Measurements from ENCODE around the gene SYNGR1. TPM values are rescaled to one million over a fixed set of nuclear protein-coding genes. Genes with fewer than 3 reads are reported as not detected.

The SYNGR1 gene
- total RNA-seq, 1 donor from 2014 or later = 4.7 TPM

GRCh38 chr22:39423976-39424375, 74.2 kb downstream of the SYNGR1 start:
- no peak for TF ChIP-seq CTCF (conservative IDR thresholded peaks at IDR 0.05; ENCODE audit: low read depth, low read length)
- DNase-seq (ENCODE audit: low read depth) = no peak
- no peak overlapping the region for H3K4me3 ChIP-seq (ENCODE audit: low read depth, low read length)

GRCh38 chr22:39426380-39427043, 76.7 kb downstream of the SYNGR1 start:
- TF ChIP-seq CTCF (conservative IDR thresholded peaks at IDR 0.05; ENCODE audit: low read depth, low read length) = no peak
- DNase-seq (ENCODE audit: low read depth) = no peak

GRCh38 chr22:39427751-39428596, 78.2 kb downstream of the SYNGR1 start:
- DNase-seq (ENCODE audit: low read depth) = no peak
- no peak for TF ChIP-seq CTCF (conservative IDR thresholded peaks at IDR 0.05; ENCODE audit: low read depth, low read length)

More at GRCh38 chr22:39426380-39427043, 76.7 kb downstream of the SYNGR1 start:
- no peak overlapping the region for H3K4me3 ChIP-seq (ENCODE audit: low read depth, low read length)

GRCh38 chr22:39428597-39429071, 78.8 kb downstream of the SYNGR1 start:
- TF ChIP-seq CTCF (conservative IDR thresholded peaks at IDR 0.05; ENCODE audit: low read depth, low read length) = no peak
- no peak for DNase-seq (ENCODE audit: low read depth)
- H3K4me3 ChIP-seq (ENCODE audit: low read depth, low read length) = no peak overlapping the region

More at GRCh38 chr22:39427751-39428596, 78.2 kb downstream of the SYNGR1 start:
- H3K4me3 ChIP-seq (ENCODE audit: low read depth, low read length) = no peak overlapping the region

GRCh38 chr22:39429186-39429585, 79.4 kb downstream of the SYNGR1 start:
- TF ChIP-seq CTCF (conservative IDR thresholded peaks at IDR 0.05; ENCODE audit: low read depth, low read length) = no peak
- DNase-seq (ENCODE audit: low read depth) = no peak
- H3K4me3 ChIP-seq (ENCODE audit: low read depth, low read length) = no peak overlapping the region

- H3K4me3 ChIP-seq (ENCODE audit: low read depth, low read length) = no peak overlapping the region
- DNase-seq (ENCODE audit: low read depth) = no peak
- no peak for TF ChIP-seq CTCF (conservative IDR thresholded peaks at IDR 0.05; ENCODE audit: low read depth, low read length)
Observed at GRCh38 chr22:39429916-39430575, 80.3 kb downstream of the SYNGR1 start.

Data from epithelial cell of proximal tubule (primary cell).